GM19240 (cell line): Measurements from ENCODE around the gene ZNF326.

Source experiments
- DNase-seq: peaks from one replicate; pipeline ENCODE4 v3.0.0; 2011; ENCODE audit warnings: low spot score; ENCODE audit not compliant: insufficient read length

ZNF326 gene

GRCh38 chr1:90074137-90074536 is 79.2 kb downstream of the ZNF326 start:
- DNase-seq: no peak

- no peak for DNase-seq
Observed at GRCh38 chr1:90074566-90074965, 79.7 kb downstream of the ZNF326 start.

DNA sequence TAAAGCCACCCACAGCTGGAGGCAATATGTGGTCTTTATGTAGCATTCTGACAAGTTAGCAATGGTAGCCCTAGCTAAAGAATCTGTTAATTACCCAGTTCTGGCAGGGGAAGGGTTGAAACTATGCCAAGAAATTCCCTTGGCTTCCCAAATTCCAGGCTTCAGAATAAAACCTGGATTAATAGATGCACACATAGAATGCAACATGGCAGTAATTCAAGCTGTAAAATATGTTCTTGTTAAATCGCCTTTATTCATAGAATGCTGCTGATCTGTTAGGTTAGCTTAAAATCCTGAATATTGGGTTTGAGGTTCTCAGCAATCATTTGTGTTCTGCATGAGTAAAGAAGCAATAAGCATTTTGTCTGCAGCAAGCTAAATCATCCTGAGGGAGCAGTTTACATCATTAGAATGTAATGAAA is 80.1 kb downstream of the ZNF326 start:
- DNase-seq: no peak

DNA sequence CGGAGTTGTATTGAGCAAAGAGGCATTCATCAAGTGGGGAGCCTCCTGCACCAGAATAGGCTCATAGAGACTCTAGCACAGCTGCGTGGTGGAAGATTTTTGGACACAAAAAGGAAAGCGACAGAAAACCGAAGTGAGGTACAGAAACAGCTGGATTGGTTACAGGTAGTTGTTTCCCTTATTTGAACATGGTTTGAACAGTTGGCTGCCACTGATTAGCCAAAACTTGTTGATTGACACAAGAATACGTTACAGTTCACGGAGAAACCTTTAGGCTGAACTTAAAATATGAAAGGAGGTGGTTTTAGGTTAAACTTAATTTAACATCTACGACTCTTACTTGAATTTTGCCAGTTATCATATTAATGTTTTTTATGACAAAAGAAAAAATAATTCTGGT is 89.1 kb downstream of the ZNF326 start:
- no peak for DNase-seq
